Tibial nerve (tissue), 3 donors: ENCODE data around the gene MRPL2.

Experiments used
- POLR2A ChIP-seq, 2 donors: fragments of 450-650 bp; IDR thresholded peaks; one replicate each; pipeline ENCODE4 v1.6.1; 2017; ENCODE audit warnings: antibody characterized with exemption in 2 of 2, mild to moderate bottlenecking in 2 of 2, moderate library complexity in 2 of 2
- TF ChIP-seq, protein P1 (sequence below), 5 experiments: fragments of 200-600 bp in 3 of 5; fragments of 450-650 bp in 2 of 5; sonication (generic) in 3 of 5; IDR thresholded peaks; one replicate each; pipeline ENCODE4 v1.5.1; 2016 to 2019; ENCODE audit warnings: antibody characterized with exemption in 5 of 5, mild to moderate bottlenecking in 3 of 5, moderate library complexity in 2 of 5

- no peak for TF ChIP-seq POLR2A (IDR thresholded peaks at IDR 0.05)
- TF ChIP-seq, protein P1, sequence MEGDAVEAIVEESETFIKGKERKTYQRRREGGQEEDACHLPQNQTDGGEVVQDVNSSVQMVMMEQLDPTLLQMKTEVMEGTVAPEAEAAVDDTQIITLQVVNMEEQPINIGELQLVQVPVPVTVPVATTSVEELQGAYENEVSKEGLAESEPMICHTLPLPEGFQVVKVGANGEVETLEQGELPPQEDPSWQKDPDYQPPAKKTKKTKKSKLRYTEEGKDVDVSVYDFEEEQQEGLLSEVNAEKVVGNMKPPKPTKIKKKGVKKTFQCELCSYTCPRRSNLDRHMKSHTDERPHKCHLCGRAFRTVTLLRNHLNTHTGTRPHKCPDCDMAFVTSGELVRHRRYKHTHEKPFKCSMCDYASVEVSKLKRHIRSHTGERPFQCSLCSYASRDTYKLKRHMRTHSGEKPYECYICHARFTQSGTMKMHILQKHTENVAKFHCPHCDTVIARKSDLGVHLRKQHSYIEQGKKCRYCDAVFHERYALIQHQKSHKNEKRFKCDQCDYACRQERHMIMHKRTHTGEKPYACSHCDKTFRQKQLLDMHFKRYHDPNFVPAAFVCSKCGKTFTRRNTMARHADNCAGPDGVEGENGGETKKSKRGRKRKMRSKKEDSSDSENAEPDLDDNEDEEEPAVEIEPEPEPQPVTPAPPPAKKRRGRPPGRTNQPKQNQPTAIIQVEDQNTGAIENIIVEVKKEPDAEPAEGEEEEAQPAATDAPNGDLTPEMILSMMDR (IDR thresholded peaks at IDR 0.05) = no peak
Measured at GRCh38 chr6:43077981-43078511, 18.8 kb upstream of the MRPL2 start.
